Loucy (cell line): ENCODE measurements around the gene STN1.

ENCODE experiments used
- H2AFZ ChIP-seq: fragments of 200-600 bp; sonication (generic); 2 replicates; pipeline ENCODE4 v1.6.0; 2016; ENCODE audit warnings: antibody characterized with exemption, mild to moderate bottlenecking, low read length, moderate library complexity
- H3F3A ChIP-seq: fragments of 200-600 bp; 2 replicates; pipeline ENCODE4 v1.6.0; 2016; ENCODE audit warnings: antibody characterized with exemption, low read depth, mild to moderate bottlenecking
- H3K27me3 ChIP-seq: fragments of 200-600 bp; sonication (generic); 2 replicates; pipeline ENCODE4 v1.6.1; 2014; ENCODE audit warnings: low read length, mild to moderate bottlenecking; ENCODE audit not compliant: insufficient read depth, poor library complexity, severe bottlenecking
- H3K36me3 ChIP-seq: fragments of 200-600 bp; sonication (generic); 2 replicates; pipeline ENCODE4 v1.6.1; 2016; ENCODE audit warnings: low read length; ENCODE audit not compliant: insufficient read depth
- H3K4me1 ChIP-seq: fragments of 200-600 bp; sonication (generic); 2 replicates; pipeline ENCODE4 v1.5.1; 2014; ENCODE audit warnings: low read length, mild to moderate bottlenecking; ENCODE audit not compliant: insufficient read depth, poor library complexity, severe bottlenecking
- H3K4me2 ChIP-seq: fragments of 200-600 bp; sonication (generic); 2 replicates; pipeline ENCODE4 v1.6.0; 2014; ENCODE audit warnings: antibody characterized with exemption, low read length, low read depth, mild to moderate bottlenecking; ENCODE audit not compliant: poor library complexity, severe bottlenecking
- H3K4me3 ChIP-seq: fragments of 200-600 bp; sonication (generic); 2 replicates; pipeline ENCODE4 v1.5.1; 2014; ENCODE audit warnings: low read length, mild to moderate bottlenecking, mixed read lengths; ENCODE audit not compliant: poor library complexity, severe bottlenecking
- H3K79me2 ChIP-seq: fragments of 200-600 bp; sonication (generic); 2 replicates; pipeline ENCODE4 v1.6.1; 2014; ENCODE audit warnings: low read length; ENCODE audit not compliant: insufficient read depth
- H3K9ac ChIP-seq: fragments of 200-600 bp; sonication (generic); 2 replicates; pipeline ENCODE4 v1.6.0; 2014; ENCODE audit warnings: mild to moderate bottlenecking, low read depth, low read length, moderate library complexity; ENCODE audit not compliant: poor library complexity, severe bottlenecking
- H3K9me2 ChIP-seq: fragments of 200-600 bp; sonication (generic); replicated peaks from 2 replicates; pipeline ENCODE4 v1.6.1; 2016; ENCODE audit warnings: low read depth, low read length, mixed read lengths
- H3K9me3 ChIP-seq: fragments of 200-600 bp; sonication (generic); 2 replicates; pipeline ENCODE4 v1.6.1; 2014; ENCODE audit warnings: mild to moderate bottlenecking, antibody characterized with exemption, low read length, low read depth; ENCODE audit not compliant: insufficient read depth
- H4K20me1 ChIP-seq: fragments of 200-600 bp; sonication (generic); 2 replicates; pipeline ENCODE4 v1.6.0; 2014; ENCODE audit warnings: antibody characterized with exemption, low read length, mild to moderate bottlenecking; ENCODE audit not compliant: insufficient read depth, poor library complexity, severe bottlenecking
- CTCF ChIP-seq: fragments of 200-600 bp; sonication (generic); conservative IDR thresholded peaks from 2 replicates; pipeline ENCODE4 v1.5.1; 2014; ENCODE audit warnings: mild to moderate bottlenecking, antibody characterized with exemption, low read length
- EZH2phosphoT487 ChIP-seq: fragments of 200-600 bp; IDR thresholded peaks from 2 replicates; pipeline ENCODE4 v1.6.1; 2018; ENCODE audit warnings: antibody characterized with exemption, mild to moderate bottlenecking, moderate library complexity, borderline replicate concordance

Gene STN1

GRCh38 chr10:103876155-103876554 is 41.8 kb downstream of the STN1 start:
- Histone ChIP-seq H3K79me2 (no peaks in the 10 kb centered on the region), H3F3A (no peaks in the 10 kb centered on the region), H3K9me2 (no peaks in the 10 kb centered on the region), H2AFZ (no peak overlapping the region), H3K27me3 (no peaks in the 10 kb centered on the region), H3K4me3 (no peak overlapping the region), H3K36me3 (peaks cover 19% of the 10 kb centered on the region; the same call in 1 of the 2 replicates), H4K20me1 (no peaks in the 10 kb centered on the region), H3K9me3 (no peaks in the 10 kb centered on the region), H3K9ac (no peak overlapping the region), H3K4me2 (no peak overlapping the region), H3K4me1 (no peaks in the 10 kb centered on the region)
- TF ChIP-seq EZH2phosphoT487 (no peak), CTCF (no peak)

GRCh38 chr10:103874730-103875129 is 43.3 kb downstream of the STN1 start:
- Histone ChIP-seq H3K27me3 (no peaks in the 10 kb centered on the region), H3K4me1 (no peaks in the 10 kb centered on the region), H2AFZ (no peak overlapping the region)

GRCh38 chr10:103872137-103872931 is 45.6 kb downstream of the STN1 start:
- no peaks in the 10 kb centered on the region for H3K4me1 ChIP-seq
- H3K9me2 ChIP-seq = no peaks in the 10 kb centered on the region
- H3K9ac ChIP-seq = no peak overlapping the region
- no peaks in the 10 kb centered on the region for H3K27me3 ChIP-seq
- no peak for TF ChIP-seq EZH2phosphoT487
- TF ChIP-seq CTCF = no peak
- no peak overlapping the region for H3K4me3 ChIP-seq
- H4K20me1 ChIP-seq = no peaks in the 10 kb centered on the region
- no peaks in the 10 kb centered on the region for H3K79me2 ChIP-seq
- H2AFZ ChIP-seq = no peak overlapping the region
- no peaks in the 10 kb centered on the region for H3F3A ChIP-seq
- H3K36me3 ChIP-seq = no peaks in the 10 kb centered on the region
- no peaks in the 10 kb centered on the region for H3K9me3 ChIP-seq
- no peak overlapping the region for H3K4me2 ChIP-seq

More at GRCh38 chr10:103874730-103875129, 43.3 kb downstream of the STN1 start:
- TF ChIP-seq EZH2phosphoT487 = no peak
- no peak for TF ChIP-seq CTCF
- no peaks in the 10 kb centered on the region for H3K79me2 ChIP-seq
- no peaks in the 10 kb centered on the region for H3K9me2 ChIP-seq
- H3K9ac ChIP-seq = no peak overlapping the region
- no peak overlapping the region for H3K4me3 ChIP-seq
- no peaks in the 10 kb centered on the region for H3F3A ChIP-seq
- no peaks in the 10 kb centered on the region for H4K20me1 ChIP-seq
- H3K9me3 ChIP-seq = no peaks in the 10 kb centered on the region
- H3K36me3 ChIP-seq = peaks cover 8% of the 10 kb centered on the region; the same call in 1 of the 2 replicates
- no peak overlapping the region for H3K4me2 ChIP-seq
